ENCODE measurements around the gene PLA2G4A.

Gene PLA2G4A

DNA sequence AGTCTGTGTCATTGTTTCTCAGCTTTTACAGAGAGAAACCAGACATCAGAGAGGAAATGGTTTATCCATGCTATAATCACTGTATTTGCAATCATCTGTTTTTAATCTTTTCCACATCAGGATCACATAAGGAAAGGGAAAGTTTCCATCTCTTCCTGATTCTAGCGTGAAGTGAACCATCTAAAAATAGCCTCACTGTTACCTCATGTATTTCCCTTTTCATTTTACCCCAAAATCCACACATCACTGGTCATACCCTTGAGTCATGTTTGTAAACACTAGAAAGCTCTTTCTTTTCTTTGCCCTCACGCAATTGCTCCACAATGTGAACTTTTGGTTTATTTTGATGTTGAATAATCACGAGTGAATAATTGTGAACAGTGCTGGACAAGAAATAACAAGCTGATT is 146.0 kb downstream of the PLA2G4A start:
- no peak for DNase-seq (ENCODE audit: low read depth in 2 of 2, low spot score in 1 of 2)

DNA sequence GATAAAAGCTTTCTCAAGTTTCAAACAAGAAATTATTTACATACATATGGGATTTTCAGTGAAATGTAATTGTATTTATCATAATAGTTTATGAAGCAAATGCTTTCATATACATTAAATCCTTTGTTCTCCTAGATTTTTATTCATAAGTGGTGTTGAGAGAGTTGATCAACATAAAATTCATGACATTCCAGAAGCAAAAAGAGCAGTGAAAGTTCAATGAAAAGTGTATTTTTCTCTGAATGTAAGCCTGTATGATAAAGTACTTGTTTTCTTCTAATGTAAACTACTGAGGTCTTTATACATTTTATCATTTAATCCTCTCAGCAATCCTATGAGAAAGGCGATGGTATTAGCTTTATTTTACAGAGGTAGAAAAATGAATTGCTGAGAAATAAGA is 146.5 kb downstream of the PLA2G4A start:
- no peak for DNase-seq (ENCODE audit: low read depth in 2 of 2, low spot score in 1 of 2)

GRCh38 chr1:186976700-186977099 is 148.0 kb downstream of the PLA2G4A start:
- DNase-seq (ENCODE audit: low read depth in 2 of 2, low spot score in 1 of 2) = no peak

DNA sequence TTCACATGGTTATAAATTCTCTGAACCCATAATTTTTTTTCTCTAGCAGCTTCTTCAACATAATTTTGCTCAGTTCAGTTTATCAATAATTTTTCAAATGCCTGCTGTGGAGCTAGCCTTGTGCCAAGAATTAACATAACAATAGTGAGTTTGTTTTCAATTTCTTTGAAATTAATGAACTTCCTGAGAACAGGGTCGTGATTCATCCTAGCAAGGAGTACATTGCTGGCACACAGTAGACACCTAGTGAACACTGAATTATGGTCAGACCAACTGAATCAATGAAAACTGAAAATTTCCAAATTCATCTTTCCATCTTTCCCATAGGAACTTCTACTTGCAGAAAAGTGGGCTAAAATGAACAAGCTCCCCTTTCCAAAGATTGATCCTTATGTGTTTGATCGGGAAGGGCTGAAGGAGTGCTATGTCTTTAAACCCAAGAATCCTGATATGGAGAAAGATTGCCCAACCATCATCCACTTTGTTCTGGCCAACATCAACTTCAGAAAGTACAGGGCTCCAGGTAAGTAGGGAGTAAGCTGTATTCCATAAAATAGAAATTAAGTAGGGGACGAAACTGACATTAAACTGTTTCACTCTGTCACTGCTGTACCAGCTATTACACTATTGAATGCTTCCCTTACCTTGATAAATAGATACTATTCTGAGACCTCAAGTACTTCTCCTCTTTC is 148.7 kb downstream of the PLA2G4A start:
- no peak for DNase-seq (ENCODE audit: low read depth in 2 of 2, low spot score in 1 of 2)

DNA sequence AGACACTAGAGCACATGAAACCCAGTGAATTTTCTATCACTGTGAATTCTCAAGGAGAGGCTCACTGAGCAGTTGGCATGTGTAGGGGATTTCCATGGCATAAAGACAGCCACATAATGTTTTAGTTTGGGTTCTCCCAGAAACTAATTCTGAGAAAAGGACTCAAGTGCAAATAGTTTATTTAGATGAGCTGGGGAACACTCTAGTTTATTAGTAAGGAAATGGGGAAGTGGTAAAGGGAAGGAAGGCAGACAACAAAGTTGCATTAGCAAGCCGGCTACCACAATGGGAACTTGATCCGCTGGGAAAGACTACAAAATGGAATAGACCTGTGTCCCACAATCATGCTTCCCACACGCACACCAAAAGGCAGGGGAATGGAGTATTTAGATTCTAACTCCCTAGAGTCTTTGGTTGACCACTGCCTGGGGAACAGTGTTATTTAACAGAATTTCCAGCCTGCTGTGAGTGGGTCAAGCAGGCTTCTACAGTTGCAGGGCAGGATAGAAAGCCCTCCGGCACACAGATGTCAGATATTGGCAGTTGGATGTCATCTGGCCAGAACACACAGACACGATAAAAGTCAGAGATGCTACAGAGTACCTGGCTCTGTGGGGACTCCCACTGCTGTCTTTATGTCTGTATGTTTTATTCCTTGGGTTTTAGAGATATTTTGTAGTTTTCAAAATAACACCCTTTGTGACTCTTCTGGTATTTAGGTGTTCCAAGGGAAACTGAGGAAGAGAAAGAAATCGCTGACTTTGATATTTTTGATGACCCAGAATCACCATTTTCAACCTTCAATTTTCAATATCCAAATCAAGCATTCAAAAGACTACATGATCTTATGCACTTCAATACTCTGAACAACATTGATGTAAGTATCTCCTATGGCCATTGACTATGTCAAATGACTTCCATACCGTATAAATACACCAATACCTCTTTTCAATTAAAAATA is 150.1 kb downstream of the PLA2G4A start:
- no peak for DNase-seq (ENCODE audit: low read depth in 2 of 2, low spot score in 1 of 2)

DNA sequence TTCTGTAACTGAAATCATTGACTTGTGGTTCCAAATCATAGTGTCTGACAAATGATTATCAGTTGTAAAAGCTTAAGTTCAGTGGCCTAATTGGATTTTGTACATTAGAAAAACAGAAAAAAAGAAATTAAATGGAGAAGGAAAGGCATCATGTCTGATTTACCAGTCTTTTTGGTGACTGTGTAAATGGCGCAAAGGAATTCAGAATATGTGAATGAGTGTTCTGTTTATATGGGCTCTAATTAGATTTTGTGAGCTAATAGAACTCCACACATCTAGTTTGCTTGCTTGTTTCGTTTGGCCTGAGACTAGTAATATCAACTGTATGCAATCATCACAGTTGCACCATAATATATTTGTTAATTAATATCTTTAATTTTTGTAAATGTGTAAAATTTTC is 151.7 kb downstream of the PLA2G4A start:
- no peak for DNase-seq (ENCODE audit: low read depth in 2 of 2, low spot score in 1 of 2)

DNA sequence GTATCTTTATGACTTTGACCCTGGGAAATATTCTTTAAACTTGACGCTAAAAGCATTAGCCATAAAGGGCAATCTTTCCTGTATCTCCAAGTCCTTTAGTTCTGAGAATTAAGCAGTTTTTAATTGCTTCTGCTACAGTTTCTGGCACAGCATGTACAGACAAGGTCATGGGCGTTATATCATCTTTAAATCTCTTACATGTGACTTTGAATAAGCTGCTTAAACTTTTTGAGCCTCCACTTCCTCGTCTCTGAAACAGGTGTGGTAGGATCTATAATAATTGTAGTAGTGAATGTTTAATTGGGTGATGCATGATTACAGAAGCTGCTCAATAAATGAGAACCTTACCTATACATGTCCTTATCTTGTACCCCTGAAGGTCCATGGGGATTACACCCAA is 153.4 kb downstream of the PLA2G4A start:
- no peak for DNase-seq (ENCODE audit: low read depth in 2 of 2, low spot score in 1 of 2)

- DNase-seq (ENCODE audit: low read depth in 2 of 2, low spot score in 1 of 2) = no peak
Measured at GRCh38 chr1:186983327-186983726, 154.6 kb downstream of the PLA2G4A start.

GRCh38 chr1:186984959-186985358 is 156.2 kb downstream of the PLA2G4A start:
- no peak for DNase-seq (ENCODE audit: low read depth in 2 of 2, low spot score in 1 of 2)

GRCh38 chr1:186985889-186986491 is 157.2 kb downstream of the PLA2G4A start:
- DNase-seq (ENCODE audit: low read depth in 2 of 2, low spot score in 1 of 2) = no peak

DNA sequence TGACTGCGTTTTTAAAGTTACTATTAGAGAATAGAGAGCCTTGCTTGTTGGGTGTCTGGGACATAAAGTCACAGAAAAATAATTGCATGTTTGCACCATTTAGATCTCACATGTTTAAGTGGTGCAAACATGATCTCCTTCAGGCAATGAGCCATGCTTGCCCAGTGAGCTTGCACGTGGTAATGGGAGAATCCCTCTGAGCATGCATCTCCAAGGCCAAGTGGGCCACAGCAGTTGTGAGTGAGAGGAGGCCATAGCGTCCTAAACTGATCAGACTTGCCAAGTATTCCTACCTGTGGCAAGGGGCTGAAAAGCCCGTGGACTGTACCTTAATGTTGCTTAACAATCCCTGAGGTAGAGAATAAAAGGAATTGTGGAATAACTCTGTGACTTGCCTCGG is 158.3 kb downstream of the PLA2G4A start:
- no peak for DNase-seq (ENCODE audit: low read depth in 2 of 2, low spot score in 1 of 2)

DNA sequence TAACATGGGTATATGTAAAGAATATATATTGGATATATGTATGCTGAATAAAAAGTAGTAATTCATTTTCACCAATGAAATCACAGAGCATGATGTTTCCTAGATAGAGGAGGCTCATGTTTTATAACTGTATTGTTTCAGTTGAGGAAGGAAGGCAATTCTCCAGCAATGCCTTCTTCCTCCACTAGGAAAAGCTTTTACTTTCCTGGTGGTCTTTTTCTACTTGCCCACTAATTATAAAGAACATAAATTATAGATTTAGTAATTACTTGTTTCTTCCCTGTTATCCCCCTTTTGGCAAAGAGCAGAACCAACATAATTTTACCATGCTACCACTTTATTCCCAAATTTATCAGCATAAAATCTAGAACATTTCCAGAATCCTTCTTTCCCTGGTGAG is 159.0 kb downstream of the PLA2G4A start:
- no peak for DNase-seq (ENCODE audit: low read depth in 2 of 2, low spot score in 1 of 2)

GRCh38 chr1:186993996-186994395 is 165.2 kb downstream of the PLA2G4A start:
- no peak for DNase-seq (ENCODE audit: low read depth in 2 of 2, low spot score in 1 of 2)

GRCh38 chr1:186994897-186995296 is 166.1 kb downstream of the PLA2G4A start:
- no peak for DNase-seq (ENCODE audit: low read depth in 2 of 2, low spot score in 1 of 2)

GRCh38 chr1:186996816-186997215 is 168.1 kb downstream of the PLA2G4A start:
- no peak for DNase-seq (ENCODE audit: low read depth in 2 of 2, low spot score in 1 of 2)

DNA sequence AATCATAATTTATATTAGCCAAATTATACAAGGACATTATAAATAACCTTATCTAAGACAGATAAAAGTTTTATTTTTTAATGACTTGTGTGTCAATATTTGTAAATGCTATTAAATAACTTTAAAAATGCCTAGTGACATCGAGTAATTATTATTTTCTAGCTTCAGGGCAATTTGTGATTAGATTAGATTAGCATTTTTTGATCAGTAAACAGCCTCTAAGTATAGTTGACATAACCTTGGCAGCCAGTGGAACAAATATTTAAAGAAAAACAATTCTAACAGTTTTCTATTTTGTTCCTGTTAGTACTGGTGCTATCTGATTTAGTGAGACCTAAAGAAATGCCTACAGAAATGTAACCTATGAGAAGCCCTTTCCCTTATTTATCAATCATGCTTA is 169.1 kb downstream of the PLA2G4A start:
- no peak for DNase-seq (ENCODE audit: low read depth in 2 of 2, low spot score in 1 of 2)

GRCh38 chr1:186999506-186999905 is 170.8 kb downstream of the PLA2G4A start:
- no peak for DNase-seq (ENCODE audit: low read depth in 2 of 2, low spot score in 1 of 2)

GRCh38 chr1:187001198-187001889 is 172.6 kb downstream of the PLA2G4A start:
- no peak for DNase-seq (ENCODE audit: low read depth in 2 of 2, low spot score in 1 of 2)

DNA sequence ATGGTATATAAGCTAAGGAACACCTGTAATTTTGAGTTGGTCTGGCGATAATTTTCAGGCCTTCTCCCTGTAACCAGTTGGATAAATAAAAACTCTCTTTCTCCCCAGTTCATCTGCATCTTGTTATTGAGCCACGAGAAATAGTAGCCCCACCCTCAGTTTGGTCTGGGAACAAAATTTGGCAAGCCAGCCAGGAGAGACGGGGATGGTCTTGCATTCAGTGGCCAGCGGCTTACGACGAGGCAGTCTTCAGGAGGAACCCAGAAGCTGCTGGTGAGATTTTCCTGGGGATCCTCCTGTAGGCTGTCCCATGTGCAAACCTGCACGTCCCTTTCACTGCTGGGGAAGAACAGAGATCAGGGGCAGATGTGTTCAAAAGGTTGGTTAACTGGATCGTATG is 174.6 kb downstream of the PLA2G4A start:
- no peak for DNase-seq (ENCODE audit: low read depth in 2 of 2, low spot score in 1 of 2)

DNA sequence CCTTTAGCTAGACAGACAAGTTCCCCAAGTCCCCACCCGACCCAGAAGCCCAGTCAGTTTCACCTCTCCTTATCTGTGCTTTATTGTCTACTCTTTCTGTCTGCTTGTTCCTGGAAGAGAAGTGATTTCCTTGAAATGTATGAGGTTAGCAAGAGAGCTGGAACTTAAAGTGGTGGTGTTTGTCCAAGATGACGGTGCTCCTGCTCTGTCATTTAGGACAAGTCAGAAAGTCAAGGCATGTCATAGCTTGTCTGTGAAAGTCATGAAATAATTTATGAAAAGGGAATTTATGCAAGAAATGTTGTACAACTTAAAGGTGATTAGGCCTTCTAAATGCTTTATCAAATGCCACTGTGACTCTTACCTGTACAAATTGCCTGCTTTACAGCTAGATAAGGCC is 178.1 kb downstream of the PLA2G4A start:
- DNase-seq (ENCODE audit: low read depth in 2 of 2, low spot score in 1 of 2) = no peak

GRCh38 chr1:187009320-187009719 is 180.6 kb downstream of the PLA2G4A start:
- DNase-seq (ENCODE audit: low read depth in 2 of 2, low spot score in 1 of 2) = no peak

All from stimulated activated CD8-positive, alpha-beta memory T cell treated with anti-CD3 and anti-CD28 coated beads, Interleukin-4, amount 100 ng/mL, for 4 hours (primary cell).